Smooth muscle cell of the umbilical artery (primary cell): Measurements from ENCODE around the gene NUDT5. TPM values are rescaled to one million over a fixed set of nuclear protein-coding genes. Genes with fewer than 3 reads are reported as not detected.

ENCODE experiments used
- total RNA-seq: library from RNA; depleted of rRNA; stranded (reverse); fragments of >200 nt; gene quantifications from 2 replicates; pipeline ENCODE4 v1.2.3, GENCODE V29; 2014

Gene NUDT5
- total RNA-seq, result 72.0 and 80.2 TPM in 2 replicates

GRCh38 chr10:12195603-12196506 lies at the start of gene NUDT5, which contains the start of gene CDC123:
Gene NUDT5, minus strand, starts transcription at chr10:12195891. Its CDS starts 9,600 bp downstream, at chr10:12186291.
Gene CDC123, plus strand, starts transcription at chr10:12196188. Its CDS starts 58 bp downstream, at chr10:12196246.

GRCh38 chr10:12129222-12130111 lies 66.2 kb downstream of the NUDT5 start, which contains the start of gene SEC61A2:
Gene SEC61A2, plus strand, starts transcription at chr10:12129677. Its CDS starts 111 bp downstream, at chr10:12129788.

Other genes starting within 250 kb of the NUDT5 start
- gene UPF2, start 153.1 kb downstream of the NUDT5 start, total RNA-seq, result 14.8 and 28.4 TPM in 2 replicates
- 22.9 and 25.3 TPM in 2 replicates for gene DHTKD1, start 126.9 kb downstream of the NUDT5 start, total RNA-seq
- gene SEC61A2, start 66.2 kb downstream of the NUDT5 start, total RNA-seq, result 12.5 and 16.3 TPM in 2 replicates
- 106 and 168 TPM in 2 replicates for gene CDC123, start 297 bp upstream of the NUDT5 start, total RNA-seq
- 1.8 and 4.4 TPM in 2 replicates for gene CAMK1D, start 153.7 kb upstream of the NUDT5 start, total RNA-seq